ENCODE measurements around the gene ACAA2. TPM values are rescaled to one million over a fixed set of nuclear protein-coding genes. Genes with fewer than 3 reads are reported as not detected.

ACAA2 gene
- 49.9 TPM for total RNA-seq

DNA sequence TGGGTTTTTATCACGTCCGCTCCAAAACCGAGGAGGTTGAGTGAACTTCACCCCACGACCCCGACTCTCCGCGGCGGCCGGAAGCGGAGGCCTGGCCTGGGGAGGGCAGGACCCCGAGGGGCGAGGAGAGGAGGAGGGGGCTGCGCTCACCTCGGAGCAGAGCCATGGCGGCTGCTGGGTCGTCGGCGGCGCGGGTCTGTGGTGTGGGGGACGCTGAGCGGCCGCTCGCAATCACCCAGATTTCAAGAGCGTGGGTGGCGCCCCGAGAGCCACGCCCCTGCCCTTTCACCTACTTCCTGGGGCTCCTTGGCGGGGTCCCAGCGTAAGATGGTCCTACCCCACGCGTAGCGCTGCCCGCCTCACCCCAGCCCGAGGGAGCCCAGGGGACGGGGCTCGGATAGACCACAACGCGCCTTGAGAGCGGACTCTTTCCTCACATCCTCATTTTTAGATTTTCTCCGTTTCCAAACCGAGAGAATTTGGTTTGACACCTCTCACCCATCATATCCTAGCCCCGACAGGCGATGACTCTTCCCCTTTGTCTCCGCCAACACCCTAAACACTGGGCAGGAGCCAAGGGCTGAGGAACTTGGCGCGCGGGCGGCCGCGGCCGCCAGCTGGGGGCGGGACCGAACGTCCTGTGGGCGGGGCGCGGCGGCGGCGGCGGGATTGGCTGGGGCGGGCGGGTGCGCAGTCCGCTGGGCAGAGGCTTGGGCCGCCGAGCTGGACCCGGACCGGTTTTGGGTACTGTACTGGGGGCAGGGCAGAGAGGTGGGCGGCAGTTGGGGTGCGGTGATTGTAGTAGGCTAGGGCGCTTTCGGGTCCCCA, at the start of gene ACAA2:
Gene ACAA2 (minus strand): TSS at position 215 of the 828 bp plus-strand sequence. CDS start 49 bp downstream, at position 166.

Data from camera-type eye (tissue), 1 donor.